T47D (cell line): ENCODE measurements around the gene GNA12.

Experiments
- DNase-seq, 2 experiments: peaks; one replicate each; pipeline versions ENCODE4 v3.0.0 to v3.0.0-alpha.2; 2011 to 2012; ENCODE audit warnings: low read depth in 1 of 2, low spot score in 1 of 2
- JUND ChIP-seq: IDR thresholded peaks from 2 replicates; pipeline ENCODE4 v1.6.1; 2012; ENCODE audit warnings: low read depth
- in situ Hi-C: cut with HindIII; loops from 2 replicates; pipeline ENCODE4 v1.10.0; 2016; ENCODE audit warnings: low sequenced_read_pairs, low pct_unique_long_range_greater_than_20kb

GNA12 gene

DNA sequence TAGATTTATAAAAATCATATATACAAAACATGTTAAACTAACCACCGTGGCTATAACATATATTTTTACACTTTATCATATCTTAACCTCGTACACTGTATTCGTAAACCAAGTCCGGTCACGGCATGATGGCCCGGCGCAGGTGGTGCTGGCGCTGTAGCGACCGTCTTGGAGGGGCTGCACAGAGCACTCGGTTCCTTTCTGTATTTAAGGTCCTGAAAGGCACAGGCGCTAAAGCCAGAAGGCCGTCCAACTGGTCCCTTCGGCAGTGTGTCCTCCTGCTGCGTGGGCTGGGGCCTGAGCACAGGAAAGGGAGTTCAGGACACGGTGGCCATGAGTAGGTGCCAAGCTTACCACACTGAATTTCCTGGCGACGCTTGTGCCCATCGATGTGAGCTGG, 122.3 kb downstream of the GNA12 start:
- in situ Hi-C loops = no loop called here
- no peak for TF ChIP-seq JUND
- DNase-seq = no peak

DNA sequence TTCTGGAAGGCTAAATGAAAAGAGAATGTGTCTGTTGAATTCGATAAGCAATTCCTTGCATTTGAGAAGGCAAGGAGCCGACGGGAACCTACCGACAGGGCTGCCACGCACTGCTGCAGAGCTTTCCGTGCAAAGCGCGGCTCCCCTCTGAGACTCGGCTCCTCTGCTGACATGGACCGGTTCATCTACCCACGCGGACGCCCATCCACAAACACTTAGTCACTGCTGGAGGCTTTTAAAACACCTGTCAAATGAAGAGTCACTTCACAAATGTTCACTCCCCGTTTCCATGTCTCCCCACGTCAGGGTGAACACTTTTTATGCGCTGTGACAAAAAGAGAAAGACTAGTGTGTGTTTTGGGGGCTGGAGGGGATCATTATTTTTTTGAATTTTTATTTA, 124.1 kb downstream of the GNA12 start:
- TF ChIP-seq JUND = no peak
- no peak for DNase-seq
- in situ Hi-C loops = no loop called here

GRCh38 chr7:2719007-2719406, 125.1 kb downstream of the GNA12 start:
- peak; percentile 47 to 60 for DNase-seq
- no peak for TF ChIP-seq JUND
- in situ Hi-C loops = no loop called here

- DNase-seq = no peak
- no peak for TF ChIP-seq JUND
- in situ Hi-C loops = no loop called here
These were observed 125.7 kb downstream of the GNA12 start for GRCh38 chr7:2718296-2718965.

- in situ Hi-C loops = no loop called here
- DNase-seq = no peak
- no peak for TF ChIP-seq JUND
These were observed 126.5 kb downstream of the GNA12 start for GRCh38 chr7:2717293-2718261.

DNA sequence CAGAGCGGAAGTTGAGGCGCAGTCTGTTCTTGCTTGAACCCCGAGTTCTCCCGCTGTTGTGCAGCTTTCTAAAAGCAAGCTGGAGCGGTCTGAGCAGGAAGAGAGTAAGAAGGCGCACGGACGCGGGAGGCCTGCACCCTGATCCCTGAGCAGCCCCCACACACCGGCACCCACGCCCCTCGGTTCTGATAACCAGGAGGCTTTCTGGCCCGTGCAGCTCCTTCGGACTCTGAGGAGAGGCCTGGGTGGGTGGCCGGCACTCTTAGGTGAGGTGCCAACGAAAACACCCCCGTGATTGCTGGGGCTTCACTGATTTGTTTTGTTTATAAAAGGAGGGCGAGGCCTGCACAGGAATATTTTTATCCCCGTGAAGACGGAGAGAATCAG, 127.2 kb downstream of the GNA12 start:
- in situ Hi-C loops = no loop called here
- TF ChIP-seq JUND = no peak

DNA sequence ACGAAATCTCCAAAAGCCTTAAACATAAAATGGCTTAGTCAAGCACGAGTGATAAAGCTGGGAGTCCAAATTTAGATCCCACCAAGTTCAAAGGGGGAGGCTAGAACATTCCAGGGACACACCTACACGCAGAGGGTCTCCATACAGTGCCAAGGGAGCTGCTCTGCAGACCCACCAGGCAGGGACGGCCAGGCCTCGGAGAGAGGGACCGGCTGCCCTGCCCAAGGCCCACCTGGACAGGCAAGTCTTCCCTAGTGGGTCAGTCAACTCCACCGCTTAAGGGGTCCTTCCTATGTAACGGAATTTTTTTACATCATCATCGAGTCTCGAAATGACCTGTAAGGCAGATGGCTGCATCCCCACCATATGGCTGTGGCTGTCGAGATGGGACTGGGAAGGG, 127.6 kb downstream of the GNA12 start:
- in situ Hi-C loops = no loop called here
- no peak for DNase-seq
- no peak for TF ChIP-seq JUND

More for the DNA sequence above, 127.2 kb downstream of the GNA12 start:
- no peak for DNase-seq

DNA sequence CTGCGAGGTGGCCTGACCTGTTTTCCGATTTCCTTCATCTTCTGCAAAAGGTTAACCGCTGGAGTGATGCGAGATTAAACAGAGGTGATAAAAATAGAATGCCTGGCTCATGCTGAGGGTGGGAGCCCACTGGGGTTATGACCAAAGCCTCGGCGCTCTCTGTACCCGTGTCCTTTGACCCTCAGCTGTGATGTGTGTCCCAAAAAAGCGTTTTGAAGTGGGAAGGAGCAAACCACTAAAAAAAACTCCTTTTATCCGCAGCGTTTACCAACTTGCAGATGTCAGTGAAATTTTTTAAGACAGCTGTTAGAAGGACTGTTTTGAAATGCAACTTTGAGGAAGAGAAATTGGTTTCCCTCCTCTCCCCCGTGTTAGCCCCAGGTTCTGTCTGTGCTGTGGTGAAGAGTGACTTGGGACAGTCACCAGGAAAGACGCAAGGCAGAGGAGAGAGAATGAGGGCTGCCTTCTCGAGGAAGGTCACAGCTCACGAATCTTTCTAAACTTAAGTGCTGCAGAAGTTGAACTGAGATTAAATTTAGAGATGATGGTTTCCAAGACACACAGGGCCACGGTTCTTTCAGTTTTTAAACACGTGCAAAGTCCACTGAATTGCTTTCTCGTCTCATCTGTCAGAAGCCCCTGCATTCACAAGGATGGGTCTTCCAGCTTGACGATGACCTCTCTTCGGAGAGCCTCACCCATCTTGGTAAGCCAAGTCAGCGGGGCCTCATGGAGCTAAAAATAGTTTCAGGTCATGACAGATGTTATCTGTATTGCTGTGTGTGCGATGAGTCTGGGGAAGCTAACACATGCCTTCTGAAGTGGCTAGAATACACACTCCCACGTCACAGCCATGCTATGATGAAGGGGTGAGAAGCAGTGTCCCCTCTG, 128.5 kb downstream of the GNA12 start:
- no peak for DNase-seq
- in situ Hi-C loops = no loop called here
- no peak for TF ChIP-seq JUND

- DNase-seq = no peak
- TF ChIP-seq JUND = no peak
- in situ Hi-C loops = no loop called here
These were observed 129.5 kb downstream of the GNA12 start for GRCh38 chr7:2714636-2715035.

GRCh38 chr7:2713978-2714377, 130.1 kb downstream of the GNA12 start:
- in situ Hi-C loops = no loop called here
- DNase-seq = no peak
- TF ChIP-seq JUND = no peak

GRCh38 chr7:2713370-2713769, 130.7 kb downstream of the GNA12 start:
- DNase-seq = no peak
- in situ Hi-C loops = no loop called here
- no peak for TF ChIP-seq JUND

- no peak for DNase-seq
- in situ Hi-C loops = no loop called here
- TF ChIP-seq JUND = no peak
These were observed 132.0 kb downstream of the GNA12 start for GRCh38 chr7:2711895-2712675.
